Measurements from ENCODE around the gene MAMSTR. TPM values are rescaled to one million over a fixed set of nuclear protein-coding genes. Genes with fewer than 3 reads are reported as not detected.

MAMSTR gene
- total RNA-seq, 1 experiment from 2014 or later, result 1.6 TPM

DNA sequence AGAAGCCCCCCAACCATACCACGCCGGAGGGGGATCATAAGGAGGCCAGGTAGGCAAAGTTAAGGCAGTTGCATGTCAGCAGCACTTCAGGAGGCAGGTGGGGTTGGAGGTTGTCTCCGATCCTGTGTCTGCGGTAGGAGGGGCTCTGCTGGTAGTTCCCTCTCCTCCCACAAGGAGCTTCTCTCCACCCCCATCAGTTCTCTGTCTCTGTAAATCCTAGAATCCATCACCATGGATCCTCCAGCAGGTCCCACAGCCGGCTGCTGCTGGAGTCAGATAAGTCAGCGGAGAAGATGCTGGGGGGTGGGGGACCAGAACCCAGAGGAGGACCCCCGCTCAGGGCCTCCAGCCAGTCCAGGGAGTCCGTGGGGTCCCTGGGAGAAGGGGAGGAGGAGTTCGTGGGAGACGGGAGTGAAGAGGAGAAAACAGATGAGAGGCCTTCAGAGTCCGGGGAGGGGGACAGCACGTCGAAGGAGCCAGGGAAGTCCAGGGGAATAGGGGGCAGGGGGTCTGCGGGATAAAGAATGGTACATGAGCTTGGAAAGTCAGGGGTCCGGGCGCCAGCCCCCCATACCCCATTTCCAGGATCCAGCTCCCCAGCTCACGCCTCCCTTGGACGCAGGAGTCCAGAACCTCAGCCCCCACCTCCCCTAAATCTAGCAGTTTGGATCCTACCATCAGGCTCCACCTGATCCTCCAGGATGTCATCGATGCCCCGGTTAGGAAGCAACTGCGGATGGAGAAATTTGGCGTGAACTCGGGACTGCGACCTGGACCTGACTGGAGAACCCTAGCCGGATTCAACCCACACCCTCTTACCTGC, 6.3 kb downstream of the MAMSTR start:
- Histone ChIP-seq H2BK15ac (ENCODE audit: low read depth, low read length) (no peak overlapping the region), H2BK120ac (ENCODE audit: low read depth, low read length, poor library complexity, severe bottlenecking) (no peak overlapping the region), H2AFZ (ENCODE audit: low read length) (no peak overlapping the region), H3K23me2 (ENCODE audit: insufficient read length, low read depth, low read length, poor library complexity, severe bottlenecking) (peaks cover 8% of the 10 kb centered on the region), H2BK5ac (ENCODE audit: insufficient read length, low read length) (no peak overlapping the region), H2AK5ac (ENCODE audit: insufficient read length, low read length) (no peak overlapping the region), H2BK20ac (ENCODE audit: low read depth, low read length, poor library complexity, severe bottlenecking) (no peak overlapping the region), H3K4me2 (ENCODE audit: insufficient read depth, insufficient read length, low read length) (peak overlapping the region; percentile 64), H2BK12ac (ENCODE audit: insufficient read length, low read depth, low read length) (no peak overlapping the region), H3K9ac (ENCODE audit: extremely low read depth, insufficient read length, low read length) (peak overlapping the region; percentile 16), H4K8ac (replicated peaks; ENCODE audit: insufficient read length, low read depth, low read length) (no peak overlapping the region), H3K4ac (ENCODE audit: low read depth, low read length) (no peak overlapping the region), H4K20me1 (ENCODE audit: control insufficient read depth, insufficient read depth, insufficient read length) (no peaks in the 10 kb centered on the region), H3K14ac (ENCODE audit: insufficient read depth, low read length) (no peak overlapping the region), H3K56ac (ENCODE audit: insufficient read length, low read depth, low read length) (no peak overlapping the region), H3K27me3 (ENCODE audit: insufficient read depth, low read length) (no peaks in the 10 kb centered on the region), H3T11ph (ENCODE audit: low read length) (no peak overlapping the region), H4K91ac (ENCODE audit: insufficient read length, low read depth, low read length) (no peak overlapping the region), H3K79me2 (ENCODE audit: insufficient read depth, low read length) (no peaks in the 10 kb centered on the region), H3K79me1 (ENCODE audit: insufficient read depth, low read depth, low read length, poor library complexity, severe bottlenecking) (no peaks in the 10 kb centered on the region), H3K4me1 (ENCODE audit: insufficient read depth, low read length) (no peaks in the 10 kb centered on the region; the same call in 1 of the 2 replicates), H4K5ac (ENCODE audit: insufficient read length, low read depth, low read length) (no peak overlapping the region), H3K23ac (ENCODE audit: insufficient read length, low read depth, low read length) (no peak overlapping the region), H3K27ac (ENCODE audit: insufficient read length, low read depth, low read length) (no peak overlapping the region), H3K18ac (ENCODE audit: insufficient read length, low read depth, low read length) (no peak overlapping the region), H3K9me3 (ENCODE audit: control insufficient read depth, low read depth, low read length) (no peaks in the 10 kb centered on the region)
- Mint-ChIP-seq H3K4me1 (peaks cover 26 to 39% of the 10 kb centered on the region in 2 experiments), H3K4me3 (peak overlapping the region; percentile 79 to 95), H3K36me3 (ENCODE audit: insufficient read depth in 1 of 3, low read depth in 3 of 3) (peaks cover 8 to 11% (median 8%) of the 10 kb centered on the region in 3 experiments; a peak in 6 of 7 replicates), H3K27me3 (ENCODE audit: low read depth) (peaks cover 4% of the 10 kb centered on the region), H3K9me3 (peaks cover 5 to 6% of the 10 kb centered on the region in 2 experiments; a peak in 4 of 5 replicates), H3K27ac (peak overlapping the region in 1 of 3 experiments; percentile 42; a peak in 2 of 7 replicates)
- WGBS (ENCODE audit: extremely low coverage, insufficient read length, low lambda C conversion rate), result no CpG with 5 or more reads among the region's 25 CpGs
- TF ChIP-seq, protein P1, sequence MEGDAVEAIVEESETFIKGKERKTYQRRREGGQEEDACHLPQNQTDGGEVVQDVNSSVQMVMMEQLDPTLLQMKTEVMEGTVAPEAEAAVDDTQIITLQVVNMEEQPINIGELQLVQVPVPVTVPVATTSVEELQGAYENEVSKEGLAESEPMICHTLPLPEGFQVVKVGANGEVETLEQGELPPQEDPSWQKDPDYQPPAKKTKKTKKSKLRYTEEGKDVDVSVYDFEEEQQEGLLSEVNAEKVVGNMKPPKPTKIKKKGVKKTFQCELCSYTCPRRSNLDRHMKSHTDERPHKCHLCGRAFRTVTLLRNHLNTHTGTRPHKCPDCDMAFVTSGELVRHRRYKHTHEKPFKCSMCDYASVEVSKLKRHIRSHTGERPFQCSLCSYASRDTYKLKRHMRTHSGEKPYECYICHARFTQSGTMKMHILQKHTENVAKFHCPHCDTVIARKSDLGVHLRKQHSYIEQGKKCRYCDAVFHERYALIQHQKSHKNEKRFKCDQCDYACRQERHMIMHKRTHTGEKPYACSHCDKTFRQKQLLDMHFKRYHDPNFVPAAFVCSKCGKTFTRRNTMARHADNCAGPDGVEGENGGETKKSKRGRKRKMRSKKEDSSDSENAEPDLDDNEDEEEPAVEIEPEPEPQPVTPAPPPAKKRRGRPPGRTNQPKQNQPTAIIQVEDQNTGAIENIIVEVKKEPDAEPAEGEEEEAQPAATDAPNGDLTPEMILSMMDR (conservative IDR thresholded peaks at IDR 0.05), result peak; percentile 50
- peak; percentile 83 for DNase-seq

Measured in H9 (cell line).